ENCODE measurements around the gene PLEKHM2.

PLEKHM2 gene

GRCh38 chr1:15777909-15778707 lies 94.0 kb downstream of the PLEKHM2 start:
- in situ Hi-C loops (cut with MboI; ENCODE audit: low sequenced_read_pairs, unreplicated experiment) = no loop called here
- TF ChIP-seq, protein P1, sequence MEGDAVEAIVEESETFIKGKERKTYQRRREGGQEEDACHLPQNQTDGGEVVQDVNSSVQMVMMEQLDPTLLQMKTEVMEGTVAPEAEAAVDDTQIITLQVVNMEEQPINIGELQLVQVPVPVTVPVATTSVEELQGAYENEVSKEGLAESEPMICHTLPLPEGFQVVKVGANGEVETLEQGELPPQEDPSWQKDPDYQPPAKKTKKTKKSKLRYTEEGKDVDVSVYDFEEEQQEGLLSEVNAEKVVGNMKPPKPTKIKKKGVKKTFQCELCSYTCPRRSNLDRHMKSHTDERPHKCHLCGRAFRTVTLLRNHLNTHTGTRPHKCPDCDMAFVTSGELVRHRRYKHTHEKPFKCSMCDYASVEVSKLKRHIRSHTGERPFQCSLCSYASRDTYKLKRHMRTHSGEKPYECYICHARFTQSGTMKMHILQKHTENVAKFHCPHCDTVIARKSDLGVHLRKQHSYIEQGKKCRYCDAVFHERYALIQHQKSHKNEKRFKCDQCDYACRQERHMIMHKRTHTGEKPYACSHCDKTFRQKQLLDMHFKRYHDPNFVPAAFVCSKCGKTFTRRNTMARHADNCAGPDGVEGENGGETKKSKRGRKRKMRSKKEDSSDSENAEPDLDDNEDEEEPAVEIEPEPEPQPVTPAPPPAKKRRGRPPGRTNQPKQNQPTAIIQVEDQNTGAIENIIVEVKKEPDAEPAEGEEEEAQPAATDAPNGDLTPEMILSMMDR (IDR thresholded peaks at IDR 0.05; ENCODE audit: borderline replicate concordance, control extremely low read depth, extremely low read depth, insufficient read depth, missing control alignments) = no peak
- no peak for DNase-seq (ENCODE audit: low spot score)
